HepG2 (cell line): Measurements from ENCODE around the gene SHANK3. TPM values are rescaled to one million over a fixed set of nuclear protein-coding genes. Genes with fewer than 3 reads are reported as not detected.

ENCODE experiments used
- ARID4A ChIP-seq: sonication (generic); formaldehyde crosslinking; IDR thresholded peaks from 2 replicates; pipeline ENCODE4 v1.5.0; 2020; ENCODE audit warnings: mild to moderate bottlenecking, missing genetic modification reagents, borderline replicate concordance
- ARNT ChIP-seq: fragments of 450-650 bp; IDR thresholded peaks from 2 replicates; pipeline ENCODE4 v1.6.1; 2017
- ARNTL ChIP-seq: sonication (generic); formaldehyde crosslinking; IDR thresholded peaks from 2 replicates; pipeline ENCODE4 v1.4.0; 2020; ENCODE audit warnings: mild to moderate bottlenecking, missing genetic modification reagents
- CC2D1A ChIP-seq: sonication (generic); formaldehyde crosslinking; IDR thresholded peaks from 2 replicates; pipeline ENCODE4 v1.8.1; 2023; ENCODE audit warnings: mild to moderate bottlenecking, missing genetic modification reagents
- CENPT ChIP-seq: sonication (generic); formaldehyde crosslinking; IDR thresholded peaks from 2 replicates; pipeline ENCODE4 v1.8.0; 2022; ENCODE audit warnings: low read depth, mild to moderate bottlenecking, moderate library complexity, missing genetic modification reagents
- FOXJ3 ChIP-seq: sonication (generic); formaldehyde crosslinking; IDR thresholded peaks from 2 replicates; pipeline ENCODE4 v1.4.0; 2020; ENCODE audit warnings: missing genetic modification reagents, mild to moderate bottlenecking, borderline replicate concordance
- HIVEP1 ChIP-seq: sonication (generic); formaldehyde crosslinking; IDR thresholded peaks from 2 replicates; pipeline ENCODE4 v1.4.0; 2020; ENCODE audit warnings: mild to moderate bottlenecking, missing genetic modification reagents
- JDP2 ChIP-seq: sonication (generic); formaldehyde crosslinking; IDR thresholded peaks from 2 replicates; pipeline ENCODE4 v1.8.1; 2022; ENCODE audit warnings: missing genetic modification reagents, borderline replicate concordance
- KAT2B ChIP-seq: fragments of 150-350 bp; IDR thresholded peaks from 2 replicates; pipeline ENCODE4 v1.6.1; 2014; ENCODE audit warnings: low read depth, low read length, borderline replicate concordance
- KDM1A ChIP-seq: IDR thresholded peaks from 2 replicates; pipeline ENCODE4 v1.6.1; 2016; ENCODE audit warnings: missing compliant biosample characterization
- PAF1 ChIP-seq: IDR thresholded peaks from 2 replicates; pipeline ENCODE4 v1.6.1; 2016; ENCODE audit warnings: missing genetic modification reagents, missing compliant biosample characterization
- POGZ ChIP-seq: sonication (generic); formaldehyde crosslinking; IDR thresholded peaks from 2 replicates; pipeline ENCODE4 v1.4.0; 2020; ENCODE audit warnings: mild to moderate bottlenecking, missing genetic modification reagents
- PPARG ChIP-seq: conservative IDR thresholded peaks from 2 replicates; pipeline ENCODE4 v1.6.1; 2016; ENCODE audit warnings: missing biosample characterization, missing genetic modification reagents
- RAD21 ChIP-seq: fragments of 450-650 bp; formaldehyde crosslinking; IDR thresholded peaks from 2 replicates; pipeline ENCODE4 v1.5.0; 2020; ENCODE audit warnings: mild to moderate bottlenecking
- SRF ChIP-seq: IDR thresholded peaks from 2 replicates; pipeline ENCODE4 v1.6.1; 2011; ENCODE audit warnings: mild to moderate bottlenecking, low read depth, low read length, moderate library complexity
- TBX3 ChIP-seq: fragments of 450-650 bp; IDR thresholded peaks from 2 replicates; pipeline ENCODE4 v1.6.1; 2017; ENCODE audit warnings: antibody characterized with exemption, mild to moderate bottlenecking, inconsistent platforms, borderline replicate concordance
- TOPORS ChIP-seq: sonication (generic); formaldehyde crosslinking; IDR thresholded peaks from 2 replicates; pipeline ENCODE4 v1.8.0; 2023; ENCODE audit warnings: mild to moderate bottlenecking, missing genetic modification reagents
- ZBTB21 ChIP-seq: sonication (generic); formaldehyde crosslinking; IDR thresholded peaks from 2 replicates; pipeline ENCODE4 v1.4.0; 2020; ENCODE audit warnings: missing genetic modification reagents
- ZFX ChIP-seq: sonication (generic); formaldehyde crosslinking; IDR thresholded peaks from 2 replicates; pipeline ENCODE4 v1.4.0; 2020; ENCODE audit warnings: mild to moderate bottlenecking, low read depth, missing genetic modification reagents, moderate library complexity
- ZNF234 ChIP-seq: sonication (generic); formaldehyde crosslinking; conservative IDR thresholded peaks from 2 replicates; pipeline ENCODE4 v1.5.1; 2020; ENCODE audit warnings: mild to moderate bottlenecking, missing genetic modification reagents
- ZNF260 ChIP-seq: sonication (generic); formaldehyde crosslinking; IDR thresholded peaks from 2 replicates; pipeline ENCODE4 v1.4.0; 2020; ENCODE audit warnings: missing genetic modification reagents, low read depth, mild to moderate bottlenecking, borderline replicate concordance
- ZNF292 ChIP-seq: sonication (generic); formaldehyde crosslinking; IDR thresholded peaks from 2 replicates; pipeline ENCODE4 v1.8.1; 2022; ENCODE audit warnings: mild to moderate bottlenecking, low read depth, missing genetic modification reagents, borderline replicate concordance
- ZNF343 ChIP-seq: sonication (generic); formaldehyde crosslinking; IDR thresholded peaks from 2 replicates; pipeline ENCODE4 v1.4.0; 2020; ENCODE audit warnings: mild to moderate bottlenecking, missing genetic modification reagents
- ZSCAN22 ChIP-seq: sonication (generic); formaldehyde crosslinking; IDR thresholded peaks from 2 replicates; pipeline ENCODE4 v1.4.0; 2020; ENCODE audit warnings: mild to moderate bottlenecking, missing genetic modification reagents
- polyA plus RNA-seq, 8 experiments: library from polyadenylated mRNA; depleted of rRNA in 3 of 8; stranded (reverse) in 7 of 8; unstranded in 1 of 8; fragments of >200 nt; fragmentation: Illumina TruSeq in 4 of 8; extraction: Trizol in 4 of 8; gene quantifications; 2 replicates each; pipeline versions ENCODE4 v1.2.1 to v1.2.3, GENCODE V29; 2011 to 2016; ENCODE audit warnings: low read depth in 4 of 8, missing spikeins in 1 of 8, mixed read lengths in 1 of 8; ENCODE audit not compliant: insufficient read depth in 1 of 8
- total RNA-seq, 5 experiments: library from RNA; depleted of rRNA; stranded (reverse); fragments of >200 nt; fragmentation: Illumina TruSeq; extraction: Trizol; gene quantifications; 2 replicates each; pipeline ENCODE4 v1.2.3, GENCODE V29; 2016; ENCODE audit warnings: low read depth in 1 of 5
- TF ChIP-seq, protein P1 (sequence below): sonication (generic); formaldehyde crosslinking; IDR thresholded peaks from 2 replicates; pipeline ENCODE4 v1.5.1; 2020; ENCODE audit warnings: mild to moderate bottlenecking, missing genetic modification reagents, moderate library complexity
- TF ChIP-seq, protein P2 (sequence below): IDR thresholded peaks from 2 replicates; pipeline ENCODE4 v1.6.1; 2016; ENCODE audit warnings: control low read depth

The SHANK3 gene
- total and polyA plus RNA-seq, 2 of the 13 experiments (the other 11 are each of a cell fraction or from before 2014, with no cell fraction given), result 2.9 to 4.6 TPM

DNA sequence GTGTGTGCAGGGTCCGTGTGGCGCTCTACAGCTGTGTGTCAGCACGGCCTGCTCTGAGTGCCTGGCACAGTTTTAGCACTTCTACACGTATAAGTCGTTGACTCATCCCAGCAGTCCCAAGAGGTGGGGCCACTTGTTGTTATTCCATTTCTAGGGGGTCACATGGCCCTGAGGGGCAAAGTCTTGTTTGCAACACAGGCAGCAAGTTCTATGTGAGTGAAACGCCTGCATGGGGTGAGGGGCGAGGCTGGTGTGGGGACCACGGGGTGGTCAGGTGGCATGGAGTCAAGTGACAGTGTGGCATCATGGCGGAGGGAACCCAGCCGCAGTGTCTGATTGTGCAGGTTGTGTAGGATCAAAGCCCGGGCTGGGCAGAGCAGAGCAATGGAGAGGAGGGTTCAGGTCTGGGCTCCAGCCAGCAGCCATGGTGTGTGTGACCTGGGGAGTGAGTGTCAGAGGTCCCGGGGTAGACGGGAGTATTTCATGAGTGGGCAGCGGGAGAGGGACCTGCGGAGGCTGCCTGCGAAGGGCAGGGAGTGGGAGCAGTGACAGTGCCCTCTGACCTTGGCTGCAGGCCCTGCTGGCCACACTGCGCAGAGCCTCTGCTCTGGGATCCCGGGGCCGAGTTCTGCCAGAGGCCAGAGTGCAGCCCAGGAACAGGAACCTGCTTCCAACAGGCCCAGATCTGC is 27.9 kb downstream of the SHANK3 start (continued):
- peak; percentile 84 for TF ChIP-seq ARID4A (CRISPR knock-in tag)
- no peak for TF ChIP-seq ARNT
- 0 out of 2 replicates have a peak, but pooled peaks have one; percentile 32 for TF ChIP-seq SRF
- no peak for TF ChIP-seq PPARG (CRISPR knock-in tag)
- peak; percentile 53; the same call in 1 of the 2 replicates for TF ChIP-seq TBX3
- TF ChIP-seq ZNF292 (CRISPR knock-in tag), result no peak; the same call in 1 of the 2 replicates
- TF ChIP-seq, protein P1, sequence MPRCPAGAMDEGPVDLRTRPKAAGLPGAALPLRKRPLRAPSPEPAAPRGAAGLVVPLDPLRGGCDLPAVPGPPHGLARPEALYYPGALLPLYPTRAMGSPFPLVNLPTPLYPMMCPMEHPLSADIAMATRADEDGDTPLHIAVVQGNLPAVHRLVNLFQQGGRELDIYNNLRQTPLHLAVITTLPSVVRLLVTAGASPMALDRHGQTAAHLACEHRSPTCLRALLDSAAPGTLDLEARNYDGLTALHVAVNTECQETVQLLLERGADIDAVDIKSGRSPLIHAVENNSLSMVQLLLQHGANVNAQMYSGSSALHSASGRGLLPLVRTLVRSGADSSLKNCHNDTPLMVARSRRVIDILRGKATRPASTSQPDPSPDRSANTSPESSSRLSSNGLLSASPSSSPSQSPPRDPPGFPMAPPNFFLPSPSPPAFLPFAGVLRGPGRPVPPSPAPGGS (CRISPR knock-in tag), result 0 out of 2 replicates have a peak, but pooled peaks have one; percentile 61
- TF ChIP-seq POGZ, result peak; percentile 61; the same call in 1 of the 2 replicates
- TF ChIP-seq FOXJ3, result peak; percentile 69; the same call in 1 of the 2 replicates
- peak; percentile 18; the same call in 1 of the 2 replicates for TF ChIP-seq ZBTB21 (CRISPR knock-in tag)
- no peak for TF ChIP-seq ZNF343
- peak; percentile 95 for TF ChIP-seq ARNTL (CRISPR knock-in tag)
- TF ChIP-seq CC2D1A, result no peak
- no peak for TF ChIP-seq TOPORS
- peak; percentile 83 for TF ChIP-seq ZFX (CRISPR knock-in tag)
- TF ChIP-seq JDP2 (CRISPR knock-in tag), result no peak
- no peak for TF ChIP-seq ZSCAN22 (CRISPR knock-in tag)
- TF ChIP-seq, protein P2, sequence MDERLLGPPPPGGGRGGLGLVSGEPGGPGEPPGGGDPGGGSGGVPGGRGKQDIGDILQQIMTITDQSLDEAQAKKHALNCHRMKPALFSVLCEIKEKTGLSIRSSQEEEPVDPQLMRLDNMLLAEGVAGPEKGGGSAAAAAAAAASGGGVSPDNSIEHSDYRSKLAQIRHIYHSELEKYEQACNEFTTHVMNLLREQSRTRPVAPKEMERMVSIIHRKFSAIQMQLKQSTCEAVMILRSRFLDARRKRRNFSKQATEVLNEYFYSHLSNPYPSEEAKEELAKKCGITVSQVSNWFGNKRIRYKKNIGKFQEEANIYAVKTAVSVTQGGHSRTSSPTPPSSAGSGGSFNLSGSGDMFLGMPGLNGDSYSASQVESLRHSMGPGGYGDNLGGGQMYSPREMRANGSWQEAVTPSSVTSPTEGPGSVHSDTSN (CRISPR knock-in tag), result no peak
- TF ChIP-seq CENPT, result no peak
- no peak for TF ChIP-seq ZNF260 (CRISPR knock-in tag)
- peak; percentile 74 for TF ChIP-seq HIVEP1
- TF ChIP-seq KAT2B, result no peak
- TF ChIP-seq ZNF234 (CRISPR knock-in tag), result no peak
- TF ChIP-seq RAD21 (CRISPR knock-in tag), result no peak; the same call in 1 of the 2 replicates
- TF ChIP-seq PAF1 (CRISPR knock-in tag), result no peak
- no peak; the same call in 1 of the 2 replicates for TF ChIP-seq KDM1A (CRISPR knock-in tag)
